Prostate gland (tissue), 2 donors: ENCODE results near the gene ACVR2B.

Experiments used
- POLR2A ChIP-seq: fragments of 450-650 bp; IDR thresholded peaks from one replicate; pipeline ENCODE4 v1.6.1; 2016; ENCODE audit warnings: antibody characterized with exemption, mild to moderate bottlenecking
- POLR2AphosphoS5 ChIP-seq: sonication (generic); formaldehyde crosslinking; IDR thresholded peaks from one replicate; pipeline ENCODE4 v1.6.1; 2017; ENCODE audit warnings: antibody characterized with exemption
- TF ChIP-seq, protein P1 (sequence below), 4 experiments: fragments of 200-600 bp in 2 of 4; fragments of 450-650 bp in 2 of 4; sonication (generic) in 2 of 4; IDR thresholded peaks; 1 replicate in 3 of 4; 2 replicates in 1 of 4; pipeline ENCODE4 v1.5.1; 2016 to 2019; ENCODE audit warnings: antibody characterized with exemption in 4 of 4, mild to moderate bottlenecking in 2 of 4, moderate library complexity in 2 of 4

DNA sequence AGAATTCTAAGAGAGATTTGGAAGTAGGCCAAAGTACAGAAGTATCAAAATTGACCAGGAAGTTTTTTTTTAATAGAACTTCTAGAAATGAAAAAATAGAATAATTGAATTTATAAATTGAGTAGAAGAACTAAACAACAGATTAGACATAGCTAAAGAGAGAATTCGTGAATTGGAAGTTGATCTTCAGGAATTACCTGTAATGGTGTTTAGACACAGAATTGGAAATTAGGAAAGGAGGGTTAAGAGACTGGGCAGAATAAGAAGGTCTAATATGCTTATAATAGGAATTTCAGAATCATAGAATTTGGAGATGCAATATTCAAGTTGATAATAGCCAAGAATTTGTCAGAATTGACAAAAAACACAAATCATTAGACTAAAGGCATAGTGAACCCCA is 16.2 kb downstream of the ACVR2B start:
- TF ChIP-seq, protein P1, sequence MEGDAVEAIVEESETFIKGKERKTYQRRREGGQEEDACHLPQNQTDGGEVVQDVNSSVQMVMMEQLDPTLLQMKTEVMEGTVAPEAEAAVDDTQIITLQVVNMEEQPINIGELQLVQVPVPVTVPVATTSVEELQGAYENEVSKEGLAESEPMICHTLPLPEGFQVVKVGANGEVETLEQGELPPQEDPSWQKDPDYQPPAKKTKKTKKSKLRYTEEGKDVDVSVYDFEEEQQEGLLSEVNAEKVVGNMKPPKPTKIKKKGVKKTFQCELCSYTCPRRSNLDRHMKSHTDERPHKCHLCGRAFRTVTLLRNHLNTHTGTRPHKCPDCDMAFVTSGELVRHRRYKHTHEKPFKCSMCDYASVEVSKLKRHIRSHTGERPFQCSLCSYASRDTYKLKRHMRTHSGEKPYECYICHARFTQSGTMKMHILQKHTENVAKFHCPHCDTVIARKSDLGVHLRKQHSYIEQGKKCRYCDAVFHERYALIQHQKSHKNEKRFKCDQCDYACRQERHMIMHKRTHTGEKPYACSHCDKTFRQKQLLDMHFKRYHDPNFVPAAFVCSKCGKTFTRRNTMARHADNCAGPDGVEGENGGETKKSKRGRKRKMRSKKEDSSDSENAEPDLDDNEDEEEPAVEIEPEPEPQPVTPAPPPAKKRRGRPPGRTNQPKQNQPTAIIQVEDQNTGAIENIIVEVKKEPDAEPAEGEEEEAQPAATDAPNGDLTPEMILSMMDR (IDR thresholded peaks at IDR 0.05) = no peak
- TF ChIP-seq POLR2AphosphoS5 = no peak
- no peak for TF ChIP-seq POLR2A
